Activated CD8-positive, alpha-beta T cell treated with anti-CD3 and anti-CD28 coated beads, Interleukin-2, amount 10 ng/mL, durations not matched to agents 7 days and 5 days (primary cell): ENCODE results near the gene MICU2. TPM values are rescaled to one million over a fixed set of nuclear protein-coding genes. Genes with fewer than 3 reads are reported as not detected.

Experiments used
- ATAC-seq: fragments of 150-1000 bp; cut with Tn5 transposase; one replicate; pipeline ENCODE4 v1.10.0; 2021; ENCODE audit warnings: moderate library complexity
- CTCF ChIA-PET: fragments of 350-600 bp; sonication (Branson Sonifier 250); formaldehyde crosslinking; loops from one replicate; lab custom pipeline; 2021; ENCODE audit warnings: antibody characterized with exemption; lab: Charles Lee
- POLR2A ChIA-PET: fragments of 350-600 bp; sonication (Branson Sonifier 250); formaldehyde crosslinking; loops from one replicate; lab custom pipeline; 2021; ENCODE audit warnings: antibody characterized with exemption; lab: Charles Lee
- DNase-seq: peaks from one replicate; pipeline ENCODE4 v3.0.0-alpha.2; 2020
- H3K27ac Mint-ChIP-seq: one replicate; pipeline ENCODE4 v1.8.0; 2021; ENCODE audit warnings: mild to moderate bottlenecking, mixed read lengths
- H3K27me3 Mint-ChIP-seq: one replicate; pipeline ENCODE4 v1.8.0; 2021; ENCODE audit warnings: low read depth, mixed read lengths
- H3K36me3 Mint-ChIP-seq: one replicate; pipeline ENCODE4 v1.8.0; 2021; ENCODE audit warnings: low read depth, mixed read lengths
- H3K4me1 Mint-ChIP-seq: one replicate; pipeline ENCODE4 v1.8.0; 2021; ENCODE audit warnings: low read depth, mixed read lengths
- H3K4me3 Mint-ChIP-seq: one replicate; pipeline ENCODE4 v1.8.0; 2021; ENCODE audit warnings: mild to moderate bottlenecking, mixed read lengths
- H3K9me3 Mint-ChIP-seq: one replicate; pipeline ENCODE4 v1.8.0; 2022; ENCODE audit warnings: mixed read lengths; ENCODE audit not compliant: insufficient read depth
- total RNA-seq, 2 experiments: library from RNA; stranded (reverse); gene quantifications; one replicate each; pipeline ENCODE4 v1.2.3, GENCODE V29; 2021

MICU2 gene
- total RNA-seq, 2 experiments from 2014 or later = 33.1 to 35.3 TPM

DNA sequence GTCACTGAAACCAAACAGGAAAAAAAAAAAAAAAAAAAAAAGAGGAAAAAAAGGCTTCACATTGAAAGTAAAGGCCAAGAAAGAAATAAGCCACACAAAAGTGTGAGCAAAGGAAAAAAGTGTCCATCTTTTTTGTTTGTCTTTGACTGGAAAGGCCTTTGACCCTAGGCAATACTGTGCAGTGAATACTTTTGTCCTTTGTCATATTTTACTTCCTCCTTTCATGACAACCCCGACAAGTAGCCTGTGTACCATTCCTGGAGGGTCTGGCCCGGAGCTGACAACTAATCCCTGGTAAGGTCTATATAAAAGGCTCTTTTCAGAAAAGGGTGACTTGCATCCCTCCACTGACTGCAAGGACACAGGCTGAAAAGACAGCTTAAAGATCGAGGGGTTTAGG is 12.9 kb upstream of the MICU2 start:
- Mint-ChIP-seq H3K4me3 (no peak overlapping the region), H3K36me3 (no peaks in the 10 kb centered on the region), H3K4me1 (no peaks in the 10 kb centered on the region), H3K27me3 (peaks cover 29% of the 10 kb centered on the region), H3K9me3 (no peaks in the 10 kb centered on the region), H3K27ac (no peak overlapping the region)
- ChIA-PET POLR2A (interaction anchor here (1.9 kb wide), 1 partner anchor 13 kb away, joined by 8 read pairs; the partner anchor contains the start of gene MICU2), CTCF (interaction anchor here (3.0 kb wide), 1 partner anchor 21 kb away, joined by 9 read pairs; no protein-coding TSS in a partner anchor)
- ATAC-seq (no peak), DNase-seq (no peak)

DNA sequence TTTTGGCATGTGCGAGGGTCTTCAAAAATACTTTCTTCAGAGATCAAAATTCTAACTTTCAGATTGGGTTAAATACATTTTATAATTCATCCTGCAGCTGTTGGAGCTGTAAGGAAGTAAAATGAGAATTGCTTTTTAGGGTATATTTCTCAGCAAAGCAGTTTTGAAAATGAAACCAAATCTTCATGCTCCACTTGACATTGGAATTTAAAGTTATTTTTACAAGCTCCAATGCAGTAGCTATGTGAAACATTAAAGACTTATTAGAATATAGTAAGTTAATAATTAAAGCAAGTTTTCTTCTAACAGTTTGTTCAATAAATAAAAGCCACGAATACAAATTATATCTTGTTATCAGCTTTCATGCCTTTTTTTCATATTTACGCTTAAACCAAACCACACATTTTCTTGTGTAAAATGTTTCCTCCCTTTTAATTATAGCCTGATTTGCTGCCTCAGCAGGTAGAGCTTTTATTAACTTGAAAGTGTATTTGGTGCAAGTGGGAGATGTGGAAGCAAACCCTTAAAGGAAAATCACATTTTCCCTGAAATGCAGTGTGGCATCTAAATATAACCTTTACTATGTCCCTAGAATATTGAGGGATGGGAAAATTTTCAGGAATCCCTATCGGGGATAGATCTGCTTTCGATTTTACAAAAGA is 12.4 kb upstream of the MICU2 start:
- Mint-ChIP-seq H3K4me3 (no peak overlapping the region), H3K27me3 (peaks cover 26% of the 10 kb centered on the region), H3K9me3 (no peaks in the 10 kb centered on the region), H3K4me1 (no peaks in the 10 kb centered on the region), H3K27ac (no peak overlapping the region), H3K36me3 (no peaks in the 10 kb centered on the region)
- no peak for DNase-seq
- no peak for ATAC-seq
- CTCF ChIA-PET = interaction anchor here (3.0 kb wide), 1 partner anchor 22 kb away, joined by 9 read pairs; no protein-coding TSS in a partner anchor
- POLR2A ChIA-PET = interaction anchor here (0.8 to 1.9 kb wide), 2 partner anchors 11 to 13 kb away, joined by 4 to 8 read pairs; partner anchors contain the start of gene MICU2

DNA sequence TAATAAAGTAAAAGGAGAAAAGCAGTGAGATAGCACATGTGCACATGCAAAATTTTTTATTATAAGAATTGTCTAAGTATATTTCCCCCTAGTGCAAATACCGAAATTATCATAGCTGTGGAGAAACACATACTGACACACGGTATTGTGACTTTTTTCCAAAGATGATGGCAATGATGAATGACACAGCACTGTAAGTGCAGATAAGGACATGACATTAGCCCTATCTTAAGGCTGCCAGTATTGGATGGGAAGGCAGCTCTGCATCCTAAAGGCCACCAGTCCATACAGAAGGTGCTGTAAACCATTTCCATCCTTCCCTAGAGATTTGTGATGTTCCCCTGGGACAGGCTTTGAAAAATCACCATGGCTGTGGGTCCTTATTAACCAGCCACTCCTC is 11.5 kb upstream of the MICU2 start:
- Mint-ChIP-seq H3K4me1 (no peaks in the 10 kb centered on the region), H3K27ac (no peak overlapping the region), H3K9me3 (no peaks in the 10 kb centered on the region), H3K27me3 (peaks cover 20% of the 10 kb centered on the region), H3K4me3 (no peak overlapping the region), H3K36me3 (no peaks in the 10 kb centered on the region)
- ChIA-PET POLR2A (interaction anchor here (1.9 kb wide), 1 partner anchor 12 kb away, joined by 8 read pairs; the partner anchor contains the start of gene MICU2), CTCF (interaction anchor here (1.4 kb wide), 1 partner anchor 21 kb away, joined by 3 read pairs; no protein-coding TSS in a partner anchor)
- DNase-seq (no peak), ATAC-seq (no peak)

DNA sequence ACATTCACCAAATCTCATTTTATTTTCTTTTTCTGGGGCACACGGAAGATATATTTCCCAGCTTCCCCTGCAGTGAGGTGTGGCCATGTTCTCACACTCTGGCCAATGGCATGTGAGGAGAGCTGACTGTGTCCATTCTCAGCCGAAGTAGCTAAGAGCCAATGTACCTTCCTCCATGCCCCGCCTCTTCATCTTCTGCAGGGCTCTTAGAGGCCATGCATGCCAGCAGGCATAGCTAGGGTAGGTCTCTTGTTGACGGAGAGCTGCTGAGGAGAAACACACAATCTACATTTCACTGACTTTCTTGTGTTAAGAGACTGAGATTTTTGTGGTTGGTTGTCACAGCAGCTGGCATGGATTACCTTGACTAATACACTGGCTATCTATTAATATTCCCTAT is 9.8 kb upstream of the MICU2 start:
- H3K27ac Mint-ChIP-seq = no peak overlapping the region
- no peaks in the 10 kb centered on the region for H3K36me3 Mint-ChIP-seq
- CTCF ChIA-PET = no interaction called here
- H3K27me3 Mint-ChIP-seq = peaks cover 15% of the 10 kb centered on the region
- no peak for ATAC-seq
- H3K4me1 Mint-ChIP-seq = no peaks in the 10 kb centered on the region
- no peaks in the 10 kb centered on the region for H3K9me3 Mint-ChIP-seq
- no peak for DNase-seq
- POLR2A ChIA-PET = no interaction called here
- no peak overlapping the region for H3K4me3 Mint-ChIP-seq

DNA sequence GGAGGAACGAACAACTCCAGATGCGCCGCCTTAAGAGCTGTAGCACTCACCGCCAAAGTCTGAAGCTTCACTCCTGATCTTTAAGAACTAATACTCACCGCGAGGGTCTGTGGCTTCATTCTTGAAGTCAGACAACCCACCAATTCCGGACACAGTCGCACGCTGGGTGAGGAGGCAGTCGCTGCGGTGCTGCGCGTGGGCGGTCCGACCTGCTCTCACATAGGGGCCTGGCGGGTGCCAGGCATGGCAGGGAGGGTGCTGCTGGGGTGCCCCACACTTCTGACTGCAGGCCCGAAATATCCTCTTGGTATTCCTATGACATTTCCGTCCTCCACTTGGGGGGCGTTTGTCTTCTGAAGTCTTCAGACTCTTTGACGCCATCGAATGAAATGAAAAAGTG is 7.4 kb upstream of the MICU2 start:
- H3K27me3 Mint-ChIP-seq = peaks cover 13% of the 10 kb centered on the region
- ChIA-PET CTCF (interaction anchor here (1.3 kb wide), 1 partner anchor 25 kb away, joined by 3 read pairs; no protein-coding TSS in a partner anchor), POLR2A (no interaction called here)
- no peak overlapping the region for H3K27ac Mint-ChIP-seq
- H3K4me1 Mint-ChIP-seq = no peaks in the 10 kb centered on the region
- ATAC-seq (no peak), DNase-seq (no peak)
- no peaks in the 10 kb centered on the region for H3K9me3 Mint-ChIP-seq
- no peaks in the 10 kb centered on the region for H3K36me3 Mint-ChIP-seq
- H3K4me3 Mint-ChIP-seq = no peak overlapping the region

DNA sequence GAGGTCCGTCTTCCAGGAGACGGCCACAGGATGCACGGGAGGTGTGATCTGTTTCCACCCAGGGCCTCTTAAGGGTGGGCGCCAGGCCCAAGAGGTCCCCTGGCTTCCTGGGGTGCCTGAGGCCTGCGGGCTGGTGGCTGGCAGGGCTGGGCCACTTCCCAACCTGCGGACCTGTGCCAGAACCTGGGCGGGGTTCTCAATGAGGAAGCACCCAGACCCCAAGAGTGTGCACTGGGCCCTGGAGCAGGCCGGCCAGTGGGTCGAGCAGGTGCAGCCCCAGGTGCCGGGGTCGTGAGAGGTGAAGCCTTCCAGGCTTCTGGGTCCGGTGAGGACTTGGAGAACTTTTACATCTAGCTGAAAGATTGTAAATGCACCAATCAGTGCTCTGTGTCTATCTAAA is 6.7 kb upstream of the MICU2 start:
- Mint-ChIP-seq H3K36me3 (no peaks in the 10 kb centered on the region), H3K9me3 (no peaks in the 10 kb centered on the region), H3K27me3 (peaks cover 13% of the 10 kb centered on the region), H3K4me3 (no peak overlapping the region), H3K27ac (no peak overlapping the region), H3K4me1 (no peaks in the 10 kb centered on the region)
- ChIA-PET CTCF (interaction anchor here (1.3 kb wide), 1 partner anchor 26 kb away, joined by 3 read pairs; no protein-coding TSS in a partner anchor), POLR2A (no interaction called here)
- ATAC-seq (no peak), DNase-seq (no peak)

DNA sequence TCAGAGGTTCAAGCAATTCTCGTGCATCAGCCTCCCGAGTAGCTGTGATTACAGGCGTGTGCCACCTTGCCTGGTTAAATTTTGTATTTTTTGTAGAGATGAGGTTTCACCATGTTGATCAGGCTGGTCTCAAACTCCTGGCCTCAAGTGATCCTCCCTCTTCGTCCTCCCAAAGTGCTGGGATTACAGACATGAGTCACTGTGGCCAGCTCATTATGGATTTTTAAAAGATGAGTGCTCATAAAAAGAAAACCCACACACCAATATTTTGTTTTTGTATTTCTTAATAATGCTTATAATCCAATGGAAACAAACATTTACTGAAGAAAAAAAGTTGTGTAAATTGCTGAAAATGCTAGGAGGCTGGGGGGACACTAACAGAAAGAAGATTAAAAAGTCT is 5.0 kb upstream of the MICU2 start:
- peaks cover 11% of the 10 kb centered on the region for H3K27me3 Mint-ChIP-seq
- H3K36me3 Mint-ChIP-seq = peaks cover 11% of the 10 kb centered on the region
- H3K4me3 Mint-ChIP-seq = no peak overlapping the region
- ChIA-PET CTCF (interaction anchor here (0.7 to 1.4 kb wide), 2 partner anchors 9 to 29 kb away, joined by 4 read pairs; no protein-coding TSS in a partner anchor), POLR2A (interaction anchor here (0.6 kb wide), 1 partner anchor 1134 kb away, joined by 3 read pairs; no protein-coding TSS in a partner anchor)
- no peak for ATAC-seq
- H3K4me1 Mint-ChIP-seq = peaks cover 14% of the 10 kb centered on the region
- H3K9me3 Mint-ChIP-seq = peaks cover 4% of the 10 kb centered on the region
- no peak for DNase-seq
- H3K27ac Mint-ChIP-seq = no peak overlapping the region

DNA sequence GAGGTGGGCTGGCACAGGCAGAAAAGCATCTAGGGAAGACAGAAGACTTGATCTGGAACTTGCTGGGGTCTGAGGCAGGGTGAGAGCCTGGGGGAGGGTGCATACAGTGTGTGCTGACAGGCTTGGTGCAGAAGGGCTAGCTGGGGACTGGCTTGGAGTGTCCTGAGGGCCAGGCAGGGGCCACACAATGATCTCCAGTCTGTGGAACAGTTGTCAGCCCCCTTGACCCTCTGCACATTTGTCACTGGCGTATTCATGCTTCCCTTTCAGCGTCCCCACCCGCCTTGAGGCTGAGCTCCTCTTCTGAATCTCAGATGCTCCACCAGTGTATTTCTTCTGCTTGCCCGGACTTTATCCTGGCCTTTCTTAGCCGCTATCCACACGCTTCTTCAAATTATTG is 2.8 kb upstream of the MICU2 start:
- ChIA-PET POLR2A (no interaction called here), CTCF (no interaction called here)
- ATAC-seq (no peak), DNase-seq (no peak)
- Mint-ChIP-seq H3K4me3 (no peak overlapping the region), H3K9me3 (peaks cover 4% of the 10 kb centered on the region), H3K4me1 (peaks cover 17% of the 10 kb centered on the region), H3K27ac (no peak overlapping the region), H3K27me3 (peaks cover 11% of the 10 kb centered on the region), H3K36me3 (peaks cover 13% of the 10 kb centered on the region)

DNA sequence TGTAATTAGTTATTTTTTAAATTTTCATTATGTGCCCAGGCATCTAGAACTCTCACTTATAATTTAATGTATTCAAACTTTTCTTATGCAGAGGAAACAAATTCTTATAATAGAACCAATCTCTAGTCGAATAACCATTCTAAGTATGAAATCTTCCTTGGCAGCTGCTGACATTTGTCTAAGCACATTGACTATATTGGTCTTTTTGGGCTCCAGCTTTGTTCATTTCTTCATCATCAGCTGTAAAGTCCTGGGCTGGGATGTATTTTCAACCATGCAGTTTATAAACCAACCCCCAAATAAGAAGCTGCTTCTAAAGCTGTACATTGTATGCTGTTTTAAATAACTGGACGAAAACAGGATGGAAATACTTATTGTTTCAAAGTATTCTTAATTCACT is 2.3 kb upstream of the MICU2 start:
- Mint-ChIP-seq H3K4me1 (peaks cover 23% of the 10 kb centered on the region), H3K4me3 (no peak overlapping the region), H3K27ac (no peak overlapping the region), H3K27me3 (peaks cover 11% of the 10 kb centered on the region), H3K9me3 (peaks cover 4% of the 10 kb centered on the region), H3K36me3 (peaks cover 17% of the 10 kb centered on the region)
- DNase-seq = no peak
- ChIA-PET POLR2A (no interaction called here), CTCF (no interaction called here)
- no peak for ATAC-seq

DNA sequence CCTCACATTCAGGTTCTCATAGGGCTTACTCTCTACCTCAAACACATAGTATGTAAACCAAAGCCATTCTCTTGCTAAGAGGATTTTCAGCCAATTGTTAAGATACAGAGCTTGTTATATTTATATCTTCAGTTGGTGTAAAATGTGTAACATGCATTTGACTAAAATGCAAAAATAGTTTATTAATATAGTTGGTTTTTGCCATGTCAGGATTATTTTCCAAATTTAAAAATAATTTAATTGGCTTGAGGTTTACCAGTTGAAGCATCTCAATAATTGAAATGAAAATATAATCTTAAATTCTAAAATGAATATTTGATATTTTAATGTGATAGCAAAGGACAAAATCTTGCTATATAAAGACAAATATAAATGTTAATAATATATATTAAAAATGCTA is 7.2 kb downstream of the MICU2 start:
- CTCF ChIA-PET = no interaction called here
- H3K4me1 Mint-ChIP-seq = peaks cover 29% of the 10 kb centered on the region

DNA sequence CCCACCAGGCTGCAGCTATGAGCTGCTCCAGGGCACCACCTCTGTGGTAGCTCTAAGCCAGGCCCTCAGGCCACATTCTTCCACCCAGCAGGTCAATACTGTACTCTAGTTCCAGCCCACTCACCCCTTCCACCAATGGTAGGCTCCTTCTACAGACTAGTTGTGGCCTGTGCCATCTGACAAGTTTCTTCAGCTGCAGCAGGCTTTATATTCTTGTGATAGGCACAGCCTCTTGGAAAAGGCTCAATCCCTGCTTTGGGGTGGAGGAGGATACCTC is 8.5 kb downstream of the MICU2 start:
- Mint-ChIP-seq H3K27ac (no peak overlapping the region), H3K9me3 (peaks cover 5% of the 10 kb centered on the region), H3K36me3 (peaks cover 30% of the 10 kb centered on the region), H3K4me1 (peaks cover 27% of the 10 kb centered on the region), H3K4me3 (no peak overlapping the region), H3K27me3 (no peaks in the 10 kb centered on the region)
- ATAC-seq = peak; percentile 27
- CTCF ChIA-PET = interaction anchor here (1.0 kb wide), 1 partner anchor 43 kb away, joined by 4 read pairs; no protein-coding TSS in a partner anchor
- POLR2A ChIA-PET = interaction anchor here (0.6 to 2.5 kb wide), 2 partner anchors 9 to 1115 kb away, joined by 3 to 17 read pairs; partner anchors contain the start of gene MICU2
- DNase-seq = no peak

More for the DNA sequence above, 7.2 kb downstream of the MICU2 start:
- Mint-ChIP-seq H3K36me3 (peaks cover 31% of the 10 kb centered on the region), H3K9me3 (peaks cover 4% of the 10 kb centered on the region), H3K27ac (no peak overlapping the region), H3K4me3 (no peak overlapping the region), H3K27me3 (no peaks in the 10 kb centered on the region)
- DNase-seq (no peak), ATAC-seq (no peak)
- POLR2A ChIA-PET = no interaction called here
